Stomach (tissue), 4 donors: ENCODE results near the gene RIPOR3.

Experiments
- POLR2A ChIP-seq, 4 donors: fragments of 450-650 bp; IDR thresholded peaks; one replicate each; pipeline ENCODE4 v1.6.1; 2016; ENCODE audit warnings: antibody characterized with exemption in 4 of 4, control low read depth in 2 of 4, mild to moderate bottlenecking in 1 of 4, moderate library complexity in 1 of 4
- POLR2AphosphoS5 ChIP-seq, 3 donors: sonication (generic); formaldehyde crosslinking; IDR thresholded peaks; one replicate each; pipeline ENCODE4 v1.6.1; 2016; ENCODE audit warnings: antibody characterized with exemption in 3 of 3
- TF ChIP-seq, protein P1 (sequence below), 7 experiments: fragments of 450-650 bp in 4 of 7; fragments of 200-600 bp in 3 of 7; sonication (generic) in 3 of 7; IDR thresholded peaks; one replicate each; pipeline ENCODE4 v1.5.1; 2016 to 2019; ENCODE audit warnings: antibody characterized with exemption in 7 of 7, control low read depth in 2 of 7, mild to moderate bottlenecking in 1 of 7

DNA sequence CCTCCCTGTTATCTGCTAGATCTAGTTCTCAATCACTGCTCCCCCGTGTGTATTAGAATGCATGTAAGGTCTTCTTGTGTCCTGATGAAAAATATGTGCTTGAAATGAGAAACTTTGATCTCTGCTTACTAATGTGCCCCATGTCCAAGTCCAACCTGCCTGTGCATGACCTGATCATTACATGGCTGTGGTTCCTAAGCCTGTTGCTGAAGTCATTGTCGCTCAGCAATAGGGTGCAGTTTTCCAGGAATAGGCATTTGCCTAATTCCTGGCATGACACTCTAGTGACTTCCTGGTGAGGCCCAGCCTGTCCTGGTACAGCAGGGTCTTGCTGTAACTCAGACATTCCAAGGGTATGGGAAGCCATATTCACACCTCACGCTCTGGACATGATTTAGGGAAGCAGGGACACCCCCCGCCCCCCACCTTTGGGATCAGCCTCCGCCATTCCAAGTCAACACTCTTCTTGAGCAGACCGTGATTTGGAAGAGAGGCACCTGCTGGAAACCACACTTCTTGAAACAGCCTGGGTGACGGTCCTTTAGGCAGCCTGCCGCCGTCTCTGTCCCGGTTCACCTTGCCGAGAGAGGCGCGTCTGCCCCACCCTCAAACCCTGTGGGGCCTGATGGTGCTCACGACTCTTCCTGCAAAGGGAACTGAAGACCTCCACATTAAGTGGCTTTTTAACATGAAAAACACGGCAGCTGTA, 107.7 kb downstream of the RIPOR3 start:
- TF ChIP-seq, protein P1, sequence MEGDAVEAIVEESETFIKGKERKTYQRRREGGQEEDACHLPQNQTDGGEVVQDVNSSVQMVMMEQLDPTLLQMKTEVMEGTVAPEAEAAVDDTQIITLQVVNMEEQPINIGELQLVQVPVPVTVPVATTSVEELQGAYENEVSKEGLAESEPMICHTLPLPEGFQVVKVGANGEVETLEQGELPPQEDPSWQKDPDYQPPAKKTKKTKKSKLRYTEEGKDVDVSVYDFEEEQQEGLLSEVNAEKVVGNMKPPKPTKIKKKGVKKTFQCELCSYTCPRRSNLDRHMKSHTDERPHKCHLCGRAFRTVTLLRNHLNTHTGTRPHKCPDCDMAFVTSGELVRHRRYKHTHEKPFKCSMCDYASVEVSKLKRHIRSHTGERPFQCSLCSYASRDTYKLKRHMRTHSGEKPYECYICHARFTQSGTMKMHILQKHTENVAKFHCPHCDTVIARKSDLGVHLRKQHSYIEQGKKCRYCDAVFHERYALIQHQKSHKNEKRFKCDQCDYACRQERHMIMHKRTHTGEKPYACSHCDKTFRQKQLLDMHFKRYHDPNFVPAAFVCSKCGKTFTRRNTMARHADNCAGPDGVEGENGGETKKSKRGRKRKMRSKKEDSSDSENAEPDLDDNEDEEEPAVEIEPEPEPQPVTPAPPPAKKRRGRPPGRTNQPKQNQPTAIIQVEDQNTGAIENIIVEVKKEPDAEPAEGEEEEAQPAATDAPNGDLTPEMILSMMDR (IDR thresholded peaks at IDR 0.05): no peak
- TF ChIP-seq POLR2A (IDR thresholded peaks at IDR 0.05) (no peak), POLR2AphosphoS5 (IDR thresholded peaks at IDR 0.05) (no peak)
